GM12891 (cell line): ENCODE results near the gene MRPL11.

Experiments used
- PAX5 ChIP-seq: IDR thresholded peaks from 2 replicates; pipeline ENCODE4 v1.6.1; 2011; ENCODE audit warnings: low read length, moderate library complexity, mild to moderate bottlenecking; ENCODE audit not compliant: insufficient read depth, severe bottlenecking
- POLR2A ChIP-seq: IDR thresholded peaks from 2 replicates; pipeline ENCODE4 v1.6.1; 2011; ENCODE audit warnings: low read depth, low read length, control low read depth
- POLR2AphosphoS5 ChIP-seq: IDR thresholded peaks from 2 replicates; pipeline ENCODE4 v1.6.1; 2011; ENCODE audit warnings: low read depth, low read length, control low read depth
- POU2F2 ChIP-seq: IDR thresholded peaks from 2 replicates; pipeline ENCODE4 v1.6.1; 2011; ENCODE audit warnings: low read depth, mild to moderate bottlenecking, control low read depth, low read length, moderate library complexity
- SPI1 ChIP-seq: IDR thresholded peaks from 2 replicates; pipeline ENCODE4 v1.6.1; 2011; ENCODE audit warnings: low read depth, low read length, control low read depth
- TAF1 ChIP-seq: IDR thresholded peaks from 2 replicates; pipeline ENCODE4 v1.6.1; 2011; ENCODE audit warnings: low read depth, low read length, control low read depth

GRCh38 chr11:66419825-66420224 is 18.8 kb downstream of the MRPL11 start:
- TF ChIP-seq POLR2A (no peak), POLR2AphosphoS5 (no peak), TAF1 (no peak), POU2F2 (no peak), PAX5 (no peak), SPI1 (no peak)
